Testis (tissue), 2 donors: Measurements from ENCODE around the gene IFFO2.

Experiments
- POLR2A ChIP-seq: fragments of 450-650 bp; IDR thresholded peaks from one replicate; pipeline ENCODE4 v1.6.1; 2017; ENCODE audit warnings: antibody characterized with exemption, mild to moderate bottlenecking, moderate library complexity
- TF ChIP-seq, protein P1 (sequence below), 3 experiments: fragments of 450-650 bp in 2 of 3; fragments of 200-600 bp in 1 of 3; sonication (generic) in 1 of 3; IDR thresholded peaks; one replicate each; pipeline ENCODE4 v1.5.1; 2016 to 2019; ENCODE audit warnings: antibody characterized with exemption in 3 of 3, mild to moderate bottlenecking in 2 of 3, moderate library complexity in 1 of 3

DNA sequence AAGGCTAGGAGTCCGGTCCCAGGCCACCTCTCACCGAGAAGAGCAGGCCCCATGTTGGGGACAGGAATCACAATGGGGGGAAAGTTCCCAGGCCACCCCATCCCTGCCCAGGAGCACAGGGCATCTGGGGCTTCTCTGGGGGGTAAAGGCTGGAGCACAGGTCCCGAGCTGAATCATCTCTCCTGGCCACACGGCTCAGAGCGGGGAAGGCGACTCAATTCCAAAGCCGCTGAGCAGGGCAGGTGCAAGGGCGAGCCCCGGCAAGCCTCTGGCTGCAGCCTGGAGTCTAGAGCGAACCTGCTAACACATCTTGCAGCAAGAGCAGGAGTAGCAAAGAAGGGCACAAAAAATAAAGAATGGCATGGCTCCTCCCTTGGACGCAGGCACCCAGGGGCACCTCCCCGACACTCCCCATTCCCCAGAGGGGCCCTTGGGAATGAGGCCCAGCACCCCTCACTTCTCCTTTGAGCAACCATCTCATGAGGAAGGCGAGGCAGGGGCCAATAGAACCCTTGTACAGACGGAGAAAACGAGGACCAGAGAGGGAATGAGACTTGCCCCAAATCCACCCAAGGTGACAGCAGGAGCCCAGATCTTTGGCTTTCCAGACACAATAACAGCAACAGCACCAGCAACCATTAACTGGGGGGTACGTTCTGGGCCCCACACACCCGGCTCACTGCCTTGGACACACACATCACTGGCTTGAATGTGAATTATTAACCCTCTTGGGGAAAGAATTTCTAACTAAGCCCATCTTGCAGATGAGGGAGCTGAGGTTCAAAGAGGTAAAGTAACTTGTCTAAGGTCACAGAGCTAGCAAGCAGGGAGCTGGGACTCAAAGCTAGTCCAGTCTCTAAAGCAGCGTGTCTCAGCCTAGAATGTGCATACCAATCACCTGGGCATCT is 33.4 kb downstream of the IFFO2 start:
- TF ChIP-seq POLR2A, result no peak
- TF ChIP-seq, protein P1, sequence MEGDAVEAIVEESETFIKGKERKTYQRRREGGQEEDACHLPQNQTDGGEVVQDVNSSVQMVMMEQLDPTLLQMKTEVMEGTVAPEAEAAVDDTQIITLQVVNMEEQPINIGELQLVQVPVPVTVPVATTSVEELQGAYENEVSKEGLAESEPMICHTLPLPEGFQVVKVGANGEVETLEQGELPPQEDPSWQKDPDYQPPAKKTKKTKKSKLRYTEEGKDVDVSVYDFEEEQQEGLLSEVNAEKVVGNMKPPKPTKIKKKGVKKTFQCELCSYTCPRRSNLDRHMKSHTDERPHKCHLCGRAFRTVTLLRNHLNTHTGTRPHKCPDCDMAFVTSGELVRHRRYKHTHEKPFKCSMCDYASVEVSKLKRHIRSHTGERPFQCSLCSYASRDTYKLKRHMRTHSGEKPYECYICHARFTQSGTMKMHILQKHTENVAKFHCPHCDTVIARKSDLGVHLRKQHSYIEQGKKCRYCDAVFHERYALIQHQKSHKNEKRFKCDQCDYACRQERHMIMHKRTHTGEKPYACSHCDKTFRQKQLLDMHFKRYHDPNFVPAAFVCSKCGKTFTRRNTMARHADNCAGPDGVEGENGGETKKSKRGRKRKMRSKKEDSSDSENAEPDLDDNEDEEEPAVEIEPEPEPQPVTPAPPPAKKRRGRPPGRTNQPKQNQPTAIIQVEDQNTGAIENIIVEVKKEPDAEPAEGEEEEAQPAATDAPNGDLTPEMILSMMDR (IDR thresholded peaks at IDR 0.05), result no peak
